ENCODE measurements around the gene FAHD1. TPM values are rescaled to one million over a fixed set of nuclear protein-coding genes. Genes with fewer than 3 reads are reported as not detected.

FAHD1 gene
- total and polyA plus RNA-seq, 9 of the 15 experiments (the other 6 are each of a cell fraction or from before 2014, with no cell fraction given) = 2.2 to 20.9 (median 10.7) TPM

GRCh38 chr16:1871974-1872635 is 45.1 kb downstream of the FAHD1 start, which contains the start of gene MEIOB (continued):
- peak; percentile 73; the same call in 1 of the 2 replicates for TF ChIP-seq NKRF (IDR thresholded peaks at IDR 0.05; ENCODE audit: borderline replicate concordance)
- TF ChIP-seq CHD1 (IDR thresholded peaks at IDR 0.05; ENCODE audit: low read length) = peak; percentile 34
- TF ChIP-seq FOXP4 (CRISPR knock-in tag; IDR thresholded peaks at IDR 0.05; ENCODE audit: borderline replicate concordance) = no peak
- TF ChIP-seq BRF1 (IDR thresholded peaks at IDR 0.05; ENCODE audit: borderline replicate concordance, extremely low read depth, insufficient read length) = no peak
- no peak for TF ChIP-seq PTBP1 (IDR thresholded peaks at IDR 0.05; ENCODE audit: low read depth, low read length)
- TF ChIP-seq FIP1L1 (IDR thresholded peaks at IDR 0.05; ENCODE audit: low read depth, low read length, poor library complexity, severe bottlenecking) = no peak
- peak; percentile 67 for TF ChIP-seq SP1 (CRISPR knock-in tag; IDR thresholded peaks at IDR 0.05)
- TF ChIP-seq GATAD2B (IDR thresholded peaks at IDR 0.05; ENCODE audit: borderline replicate concordance) = peak; percentile 87
- no peak for TF ChIP-seq NFRKB (IDR thresholded peaks at IDR 0.05; ENCODE audit: low read depth)
- no peak for TF ChIP-seq ELK3 (CRISPR knock-in tag; IDR thresholded peaks at IDR 0.05)
- no peak for TF ChIP-seq ZFPM2 (CRISPR knock-in tag; IDR thresholded peaks at IDR 0.05)
- peak; percentile 72 for TF ChIP-seq MAX (CRISPR knock-in tag; IDR thresholded peaks at IDR 0.05)
- no peak for TF ChIP-seq CAMTA2 (CRISPR knock-in tag; conservative IDR thresholded peaks at IDR 0.05)
- TF ChIP-seq BRD9 (IDR thresholded peaks at IDR 0.05; ENCODE audit: low read depth, partially characterized antibody) = no peak
- no peak for TF ChIP-seq GTF2A2 (tag; IDR thresholded peaks at IDR 0.05)
- no peak for TF ChIP-seq STAT6 (CRISPR knock-in tag; IDR thresholded peaks at IDR 0.05)
- no peak for TF ChIP-seq ATF2 (CRISPR knock-in tag; IDR thresholded peaks at IDR 0.05)

Data from K562 (cell line).